Psoas muscle (tissue), 8 donors: ENCODE measurements around the gene LSM4. TPM values are rescaled to one million over a fixed set of nuclear protein-coding genes. Genes with fewer than 3 reads are reported as not detected.

Source experiments
- ATAC-seq, 4 donors: fragments of 200-7000 bp; cut with Tn5 transposase; one replicate each; pipeline ENCODE4 v1.9.1; 2020; ENCODE audit warnings: moderate library complexity in 3 of 4, mild to moderate bottlenecking in 2 of 4
- DNase-seq, 2 donors: peaks; one replicate each; pipeline ENCODE4 v3.0.0-alpha.2; 2020
- H3K27ac ChIP-seq: fragments of 200-600 bp; one replicate; pipeline ENCODE4 v1.8.0; 2022
- H3K27me3 ChIP-seq, 3 donors: fragments of 200-600 bp in 1 of 3; one replicate each; pipeline versions ENCODE4 v1.6.1 to v1.8.0; 2013 to 2022; ENCODE audit warnings: low read length in 2 of 3, mild to moderate bottlenecking in 2 of 3, moderate library complexity in 1 of 3; ENCODE audit not compliant: insufficient read depth in 3 of 3
- H3K36me3 ChIP-seq, 2 donors: fragments of 200-600 bp in 1 of 2; one replicate each; pipeline versions ENCODE4 v1.6.1 to v1.8.0; 2013 to 2022; ENCODE audit warnings: low read depth in 1 of 2, mild to moderate bottlenecking in 1 of 2, moderate library complexity in 1 of 2; ENCODE audit not compliant: insufficient read depth in 1 of 2
- H3K4me1 ChIP-seq: fragments of 200-600 bp; one replicate; pipeline ENCODE4 v1.8.0; 2022
- H3K4me3 ChIP-seq: fragments of 200-600 bp; one replicate; pipeline ENCODE4 v1.8.0; 2022; ENCODE audit warnings: mild to moderate bottlenecking
- H3K9me3 ChIP-seq: fragments of 200-600 bp; one replicate; pipeline ENCODE4 v1.8.0; 2022
- WGBS, 3 donors: extraction: QIAGEN DNeasy Blood & Tissue Kit; methylation state at CpG; one replicate each; pipeline versions ENCODE4 v1.1.6 to v1.1.7; 2013; 5-methylcytosine and 5-hydroxymethylcytosine counted together
- intact Hi-C, 2 donors: fragments of 100-400 bp; cut with DNase I; formaldehyde crosslinking; loops; one replicate each; pipeline versions ENCODE4 v1.11.0 to v1.14.2; 2022
- polyA plus RNA-seq, 3 donors: library from polyadenylated mRNA; stranded (reverse); fragments of 200-250 nt; gene quantifications; one replicate each; pipeline ENCODE4 v1.2.3, GENCODE V29; 2013
- total RNA-seq, 4 donors: library from RNA; stranded (reverse); fragmentation: NEBNext Ultra II Directional in 2 of 4; extraction: Animal tissue kit (Norgen Biotek cat#: 25700) in 2 of 4; gene quantifications; one replicate each; pipeline versions ENCODE4 v1.2.1 to v1.2.4, GENCODE V29; 2021 to 2023
- TF ChIP-seq, protein P1 (sequence below): fragments of 200-600 bp; IDR thresholded peaks from one replicate; pipeline ENCODE4 v1.8.0; 2022; ENCODE audit warnings: antibody characterized with exemption
- donor health status: healthy with polysubstance abuse.
- donor health status: DM: no; HTN: no; CAD: no; lungs with moderate emphysema.
- donor health status: Bipolar disorder and iron deficiency.
- donor health status: healthy.
- donor health status: DM: yes; HTN: yes; CAD: no.
- donor health status: DM: no; HTN: no; CAD: no.
- donor health status: DM: no; HTN: no; CAD: no.
- donor health status: DM: yes; HTN: yes; CAD: no.

The LSM4 gene
- total and polyA plus RNA-seq, 7 donors = 87.9 to 215 (median 132) TPM

DNA sequence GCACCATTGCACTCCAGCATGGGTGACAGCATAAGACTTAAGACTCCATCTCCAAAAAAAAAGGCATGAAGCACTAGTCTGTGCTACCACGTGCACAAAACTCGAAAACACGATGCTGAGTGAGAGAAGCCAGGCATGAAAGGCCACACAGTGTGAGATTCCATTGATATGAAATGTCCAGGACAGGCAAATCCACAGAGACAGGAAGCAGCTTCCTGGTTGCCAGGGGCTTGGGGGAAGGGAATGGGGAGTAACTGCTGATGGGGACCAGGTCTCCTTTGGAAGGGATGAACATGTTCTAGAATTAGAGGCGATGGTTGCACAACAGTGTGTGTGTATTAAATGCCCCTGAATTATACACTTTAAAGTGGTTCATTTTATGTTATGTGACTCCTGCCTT, 25.6 kb downstream of the LSM4 start:
- Histone ChIP-seq H3K27ac (no peak overlapping the region), H3K4me1 (peaks cover 23% of the 10 kb centered on the region), H3K9me3 (no peaks in the 10 kb centered on the region), H3K27me3 (no peaks in the 10 kb centered on the region), H3K36me3 (no peaks in the 10 kb centered on the region), H3K4me3 (no peak overlapping the region)
- DNase-seq (no peak), ATAC-seq (no peak)
- WGBS, 3 donors = 41 to 53% (median 43%) methylated on average over 4 of the region's 4 CpGs
- intact Hi-C loops = no loop called here
- TF ChIP-seq, protein P1, sequence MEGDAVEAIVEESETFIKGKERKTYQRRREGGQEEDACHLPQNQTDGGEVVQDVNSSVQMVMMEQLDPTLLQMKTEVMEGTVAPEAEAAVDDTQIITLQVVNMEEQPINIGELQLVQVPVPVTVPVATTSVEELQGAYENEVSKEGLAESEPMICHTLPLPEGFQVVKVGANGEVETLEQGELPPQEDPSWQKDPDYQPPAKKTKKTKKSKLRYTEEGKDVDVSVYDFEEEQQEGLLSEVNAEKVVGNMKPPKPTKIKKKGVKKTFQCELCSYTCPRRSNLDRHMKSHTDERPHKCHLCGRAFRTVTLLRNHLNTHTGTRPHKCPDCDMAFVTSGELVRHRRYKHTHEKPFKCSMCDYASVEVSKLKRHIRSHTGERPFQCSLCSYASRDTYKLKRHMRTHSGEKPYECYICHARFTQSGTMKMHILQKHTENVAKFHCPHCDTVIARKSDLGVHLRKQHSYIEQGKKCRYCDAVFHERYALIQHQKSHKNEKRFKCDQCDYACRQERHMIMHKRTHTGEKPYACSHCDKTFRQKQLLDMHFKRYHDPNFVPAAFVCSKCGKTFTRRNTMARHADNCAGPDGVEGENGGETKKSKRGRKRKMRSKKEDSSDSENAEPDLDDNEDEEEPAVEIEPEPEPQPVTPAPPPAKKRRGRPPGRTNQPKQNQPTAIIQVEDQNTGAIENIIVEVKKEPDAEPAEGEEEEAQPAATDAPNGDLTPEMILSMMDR = no peak

- intact Hi-C loops = no loop called here
- Histone ChIP-seq H3K4me3 (no peak overlapping the region), H3K4me1 (peaks cover 14% of the 10 kb centered on the region), H3K27me3 (no peaks in the 10 kb centered on the region), H3K27ac (no peak overlapping the region), H3K36me3 (no peaks in the 10 kb centered on the region), H3K9me3 (no peaks in the 10 kb centered on the region)
- 83 to 97% (median 94%) methylated on average over 4 of the region's 4 CpGs for WGBS, 3 donors
- DNase-seq (no peak), ATAC-seq (no peak)
- TF ChIP-seq, protein P1 = no peak
Observed at GRCh38 chr19:18295034-18295451, 27.8 kb downstream of the LSM4 start.

GRCh38 chr19:18294467-18294864, 28.4 kb downstream of the LSM4 start:
- no peak for ATAC-seq
- H3K9me3 ChIP-seq = no peaks in the 10 kb centered on the region
- intact Hi-C loops = no loop called here

GRCh38 chr19:18293642-18294466, 29.0 kb downstream of the LSM4 start:
- DNase-seq (no peak), ATAC-seq (no peak)
- no peaks in the 10 kb centered on the region for H3K27me3 ChIP-seq
- H3K4me3 ChIP-seq = peak overlapping the region; percentile 83
- peak overlapping the region; percentile 97 for H3K27ac ChIP-seq
- peaks cover 14% of the 10 kb centered on the region for H3K4me1 ChIP-seq
- TF ChIP-seq, protein P1 = no peak
- 62 to 68% (median 65%) methylated on average over 18 of the region's 18 CpGs for WGBS, 3 donors
- intact Hi-C loops = no loop called here
- no peaks in the 10 kb centered on the region for H3K36me3 ChIP-seq
- no peaks in the 10 kb centered on the region for H3K9me3 ChIP-seq

More at GRCh38 chr19:18294467-18294864, 28.4 kb downstream of the LSM4 start:
- H3K27ac ChIP-seq = peak overlapping the region; percentile 97
- peaks cover 14% of the 10 kb centered on the region for H3K4me1 ChIP-seq
- peak; percentile 42 to 75 for DNase-seq
- no peak overlapping the region for H3K4me3 ChIP-seq
- TF ChIP-seq, protein P1 = no peak
- WGBS, 3 donors = 47 to 66% (median 54%) methylated on average over 9 of the region's 9 CpGs
- no peaks in the 10 kb centered on the region for H3K36me3 ChIP-seq
- H3K27me3 ChIP-seq = no peaks in the 10 kb centered on the region
